IPS-18c (cell line): ENCODE data around the gene ITGA7.
A peak's percentile ranks its signal among the peaks of the same experiment; 100 is the strongest.

ENCODE experiments used
- H3K4me3 ChIP-seq: 2 replicates; pipeline ENCODE4 v1.7.0; 2013; ENCODE audit warnings: low read depth, mild to moderate bottlenecking, low read length, moderate library complexity; ENCODE audit not compliant: insufficient read depth
- H3K9me3 ChIP-seq: one replicate; pipeline ENCODE4 v1.6.1; 2013; ENCODE audit warnings: mild to moderate bottlenecking, low read length, moderate library complexity; ENCODE audit not compliant: control insufficient read depth, insufficient read depth

ITGA7 gene

DNA sequence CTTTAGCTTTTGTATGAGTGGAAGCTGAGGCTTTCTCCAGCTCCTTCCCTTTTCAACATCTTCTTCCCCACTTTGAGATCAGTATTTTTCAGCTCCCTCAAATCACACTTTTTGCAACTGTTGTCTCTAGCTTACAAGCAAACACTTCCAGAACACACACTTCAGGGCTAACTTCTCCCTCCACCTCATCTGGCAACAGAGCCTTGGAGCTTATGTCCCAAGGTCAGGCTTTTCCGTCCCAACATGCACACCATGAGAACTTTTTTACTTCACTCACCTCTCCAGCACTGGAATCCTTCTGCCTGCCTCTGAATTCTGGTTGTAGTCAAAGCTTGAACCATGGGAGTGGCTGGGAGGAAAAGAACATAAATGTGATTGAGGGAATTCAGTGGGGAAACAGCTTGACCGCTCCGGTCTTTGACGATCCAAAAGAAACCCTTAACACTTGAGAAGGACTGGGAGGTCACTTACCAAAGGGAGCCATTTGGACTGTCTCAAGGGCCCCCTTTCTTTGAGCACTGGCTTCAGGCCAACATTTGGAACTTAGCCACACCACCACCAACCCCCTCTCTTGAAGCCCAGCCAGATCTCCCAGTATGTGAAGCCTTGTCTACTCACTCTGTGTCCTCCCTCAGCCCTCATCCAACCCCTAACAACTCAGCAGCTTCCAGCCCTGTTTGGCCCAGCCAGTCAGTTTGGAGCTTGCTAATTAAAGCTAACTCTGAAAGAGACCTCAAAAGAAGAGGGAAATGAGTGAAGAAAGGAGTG lies 4.3 kb upstream of the ITGA7 start:
- Histone ChIP-seq H3K4me3 (no peak overlapping the region), H3K9me3 (no peaks in the 10 kb centered on the region)

DNA sequence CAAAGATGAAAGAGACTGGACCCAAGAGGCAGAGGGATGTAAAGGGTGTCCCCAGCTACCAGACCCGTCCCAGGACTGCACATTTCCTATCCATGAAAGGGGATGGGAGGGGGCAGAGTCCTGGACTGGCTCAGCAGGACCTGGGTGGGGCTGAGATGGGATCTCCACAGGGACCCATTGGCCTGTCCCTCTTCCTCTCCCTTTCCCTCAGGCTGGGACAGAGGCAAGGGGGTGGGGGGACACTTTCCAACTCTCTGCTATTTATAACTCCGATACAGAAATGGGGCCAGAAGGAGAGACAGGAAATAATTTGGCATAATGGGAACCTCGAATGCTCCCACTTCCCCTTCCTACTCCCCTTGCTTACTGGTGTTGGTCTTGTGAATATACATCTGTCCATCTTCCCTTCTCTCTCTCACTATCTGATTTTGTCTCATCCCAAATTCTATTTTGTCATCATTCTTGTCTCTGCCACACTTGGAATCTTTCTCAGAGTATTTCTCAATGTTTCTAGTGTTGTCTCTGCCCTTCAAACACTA lies 1.1 kb upstream of the ITGA7 start:
- no peaks in the 10 kb centered on the region for H3K9me3 ChIP-seq
- peak overlapping the region; percentile 68 for H3K4me3 ChIP-seq

DNA sequence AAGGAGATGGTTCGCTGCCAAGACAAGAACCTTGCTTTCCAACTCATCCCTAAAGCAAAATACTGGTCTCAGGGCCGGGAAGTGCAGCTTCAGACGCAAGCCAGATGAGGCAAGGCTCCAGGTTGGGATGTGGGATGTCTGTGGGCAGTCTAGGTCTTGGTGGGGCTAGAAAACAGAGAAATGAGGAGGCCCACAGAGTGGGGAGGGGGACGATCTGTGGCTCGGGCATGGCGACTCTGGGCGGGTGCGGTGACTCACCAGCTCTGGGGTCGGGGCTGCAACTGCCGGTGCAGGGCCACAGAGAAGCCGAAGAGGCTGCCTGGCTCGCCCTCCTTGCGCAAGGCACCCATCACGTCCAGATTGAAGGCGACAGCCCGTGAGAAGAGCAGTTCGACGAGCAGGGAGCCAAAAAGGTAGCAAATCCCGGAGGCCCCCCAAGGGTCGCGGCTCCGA lies 459 bp downstream of the ITGA7 start:
- Histone ChIP-seq H3K4me3 (peak overlapping the region; percentile 68), H3K9me3 (no peaks in the 10 kb centered on the region)

DNA sequence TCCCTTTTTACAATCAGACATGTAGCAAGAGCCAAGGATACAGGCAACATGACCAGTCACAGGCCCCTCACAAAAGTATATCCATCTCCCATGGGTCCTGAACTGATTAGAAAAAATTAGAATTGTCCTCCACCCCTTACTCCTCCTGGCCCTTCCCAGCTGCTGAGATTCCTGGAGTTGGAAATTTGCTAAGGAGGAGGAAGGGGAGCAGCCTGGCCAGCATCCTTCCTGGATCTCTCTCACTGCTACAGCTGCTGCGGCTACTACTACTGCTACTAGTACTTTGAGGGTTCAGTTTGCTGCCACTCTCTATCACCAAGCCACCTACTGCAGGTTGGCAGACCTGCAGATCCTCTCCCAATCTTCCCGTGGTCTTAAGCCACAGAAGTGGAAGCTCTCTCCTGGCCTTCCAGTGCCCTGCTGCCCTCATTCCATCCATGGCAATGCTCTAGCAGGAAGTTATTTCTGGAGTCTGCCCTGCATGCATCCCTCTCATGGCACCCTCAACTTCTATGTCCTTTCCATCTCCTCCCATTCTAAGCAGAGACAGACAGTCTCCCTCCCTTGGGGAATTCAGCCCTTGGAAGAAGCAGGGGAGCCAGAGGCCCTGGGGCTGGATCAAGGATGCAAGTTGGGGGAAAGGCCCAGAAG lies 1.0 kb downstream of the ITGA7 start:
- Histone ChIP-seq H3K4me3 (peak overlapping the region; percentile 68), H3K9me3 (no peaks in the 10 kb centered on the region)

DNA sequence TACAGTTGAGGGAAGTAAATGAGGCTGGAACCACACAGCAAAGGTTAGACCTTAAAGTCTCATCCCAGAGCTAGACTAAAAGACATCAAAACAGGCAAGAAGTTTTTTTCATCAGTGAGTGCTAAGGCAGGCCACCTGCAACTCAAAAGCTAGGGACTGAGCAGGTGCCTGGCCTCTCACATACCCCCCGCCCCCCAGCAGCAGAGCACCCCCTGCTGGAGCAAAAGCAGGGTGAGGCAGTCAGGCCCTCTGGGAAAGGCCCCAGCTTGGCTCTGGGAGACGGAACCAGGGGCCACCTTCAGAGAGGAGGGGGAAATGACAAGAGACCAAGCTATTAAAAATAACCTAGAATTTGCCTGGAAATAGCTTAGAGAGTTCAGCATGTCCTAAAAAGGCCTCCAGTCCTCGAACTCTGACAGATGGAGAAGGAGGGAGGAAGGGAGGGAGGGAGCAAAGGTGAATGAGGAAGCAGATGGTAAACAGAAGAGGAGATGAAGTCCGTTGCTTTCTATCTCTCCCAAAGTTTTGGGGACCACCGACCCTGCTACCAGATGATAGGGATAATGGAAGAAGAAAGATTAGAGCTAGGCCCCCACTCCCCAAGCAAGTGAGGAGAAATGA lies 1.8 kb downstream of the ITGA7 start:
- H3K4me3 ChIP-seq, result 0 out of 2 replicates have a peak overlapping the region, but pooled peaks have one; percentile 22
- no peaks in the 10 kb centered on the region for H3K9me3 ChIP-seq

DNA sequence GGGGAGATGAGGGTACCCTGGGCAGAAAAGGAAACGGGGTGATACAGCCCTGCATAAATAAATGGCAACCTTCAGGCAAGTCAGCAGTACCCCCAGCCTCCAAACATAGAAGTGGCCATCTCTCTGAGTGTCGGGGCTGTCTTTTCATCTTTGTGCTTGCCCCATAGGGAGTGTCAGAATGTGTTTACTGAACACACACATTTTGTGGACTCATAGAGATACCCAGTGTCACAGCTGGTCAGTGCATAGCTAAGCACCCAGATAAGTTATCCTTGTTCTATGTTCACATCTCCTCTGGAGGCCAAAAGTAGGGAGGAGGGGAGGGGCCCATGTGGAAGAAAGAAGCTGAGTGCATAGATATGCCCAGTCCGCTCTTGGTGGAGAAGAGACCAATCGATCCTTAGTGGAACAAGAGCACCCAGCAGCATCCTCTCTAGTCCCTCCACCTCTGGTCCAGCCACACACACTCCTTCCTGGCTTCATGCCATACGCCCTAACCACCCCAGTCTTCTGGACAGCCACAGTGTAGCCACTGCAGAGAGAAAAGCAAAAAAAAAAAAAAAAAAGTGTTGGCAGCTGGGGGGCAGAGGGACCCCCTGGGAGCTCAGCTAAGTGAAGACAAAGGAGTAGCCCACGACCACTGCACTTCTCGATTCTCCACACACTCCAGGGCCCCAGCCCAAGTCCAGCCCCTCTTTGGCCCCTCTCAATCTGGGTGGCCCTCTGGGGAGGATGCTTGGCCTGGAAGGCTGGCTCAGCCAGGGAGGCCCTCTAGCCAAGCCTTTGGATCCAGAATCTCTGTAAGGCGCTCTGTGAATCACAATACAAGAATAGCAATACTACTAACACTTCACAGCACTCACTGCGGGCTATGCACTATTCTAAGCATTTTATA lies 2.6 kb downstream of the ITGA7 start:
- no peaks in the 10 kb centered on the region for H3K9me3 ChIP-seq
- H3K4me3 ChIP-seq, result no peak overlapping the region

DNA sequence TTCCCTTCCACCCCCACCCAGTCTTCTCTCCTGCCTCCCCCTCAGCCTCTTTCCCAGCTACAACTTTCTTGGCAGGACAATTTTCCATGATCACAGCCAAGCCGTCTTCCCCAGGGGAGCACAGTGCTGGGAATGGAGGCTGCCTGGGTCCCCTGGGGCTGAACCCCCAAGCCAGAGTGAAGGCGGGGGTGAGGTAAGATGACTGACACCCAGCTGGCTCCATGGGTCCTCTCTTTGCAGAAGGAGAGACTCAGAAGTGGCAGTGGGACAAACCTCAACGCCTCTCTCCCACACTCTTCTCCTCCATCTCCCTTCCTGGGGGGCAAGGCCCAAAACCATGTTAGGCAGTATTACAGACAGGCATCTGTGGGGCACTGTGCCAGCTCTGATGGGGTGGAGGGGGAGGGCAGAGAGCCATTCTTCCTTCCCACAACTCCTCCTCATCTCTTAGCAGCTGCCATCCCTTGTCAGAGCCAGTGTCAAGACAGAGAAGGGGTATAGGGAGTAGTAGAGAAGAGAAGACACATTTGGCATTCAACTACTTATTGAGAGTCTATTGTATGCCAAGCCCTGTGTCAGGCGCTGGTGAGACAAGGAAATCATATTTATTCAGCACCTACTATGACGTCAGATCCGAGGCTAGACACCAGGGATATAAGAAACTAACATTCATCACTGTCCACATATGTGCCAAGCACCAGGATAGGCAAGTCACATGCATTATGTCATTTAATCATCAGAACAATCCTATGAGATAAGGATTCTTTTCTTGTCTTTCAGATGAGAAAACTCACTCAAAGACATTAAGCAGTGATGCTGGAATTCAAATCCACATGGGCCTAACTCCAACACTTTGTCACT lies 3.6 kb downstream of the ITGA7 start:
- H3K4me3 ChIP-seq, result no peak overlapping the region
- H3K9me3 ChIP-seq, result no peaks in the 10 kb centered on the region

DNA sequence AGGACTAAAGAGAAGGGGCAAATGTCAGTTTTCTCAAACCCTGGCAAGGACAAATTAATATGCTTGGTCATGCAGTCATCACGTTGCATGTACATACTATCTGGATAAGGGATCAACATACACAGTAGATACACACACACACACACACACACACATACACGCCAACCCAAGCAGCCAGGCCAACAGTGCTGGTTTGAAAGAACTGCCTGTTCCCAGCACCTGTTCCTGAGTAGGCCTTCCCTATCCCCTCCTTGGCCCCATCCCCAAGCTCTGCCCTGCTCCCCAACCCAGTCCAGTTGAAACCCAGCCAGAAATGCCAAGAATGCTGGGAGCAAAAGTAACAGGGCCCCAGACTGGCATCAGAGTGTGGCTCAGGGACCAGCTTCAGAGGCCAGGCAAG lies 4.4 kb downstream of the ITGA7 start:
- no peaks in the 10 kb centered on the region for H3K9me3 ChIP-seq
- H3K4me3 ChIP-seq, result no peak overlapping the region

DNA sequence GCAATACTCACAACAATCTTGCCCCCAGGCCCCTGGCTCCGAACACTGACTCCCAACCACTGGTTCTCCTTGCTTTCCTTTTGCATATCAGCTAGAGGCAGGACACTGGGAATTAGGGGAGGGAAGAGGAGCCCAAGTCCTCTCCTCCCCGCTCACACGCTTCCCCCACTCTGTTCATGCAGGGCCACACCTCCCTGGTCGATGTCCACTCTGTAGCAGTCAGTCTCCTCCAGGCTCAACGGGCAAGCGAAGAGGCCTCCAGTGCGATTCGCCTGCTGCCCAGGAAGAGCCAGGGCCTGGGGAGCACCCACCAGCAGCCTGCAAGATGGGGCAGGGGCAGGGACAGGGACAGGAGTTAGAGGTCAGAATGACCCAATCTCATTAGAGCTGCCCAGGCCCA lies 4.8 kb downstream of the ITGA7 start:
- Histone ChIP-seq H3K4me3 (no peak overlapping the region), H3K9me3 (no peaks in the 10 kb centered on the region)

DNA sequence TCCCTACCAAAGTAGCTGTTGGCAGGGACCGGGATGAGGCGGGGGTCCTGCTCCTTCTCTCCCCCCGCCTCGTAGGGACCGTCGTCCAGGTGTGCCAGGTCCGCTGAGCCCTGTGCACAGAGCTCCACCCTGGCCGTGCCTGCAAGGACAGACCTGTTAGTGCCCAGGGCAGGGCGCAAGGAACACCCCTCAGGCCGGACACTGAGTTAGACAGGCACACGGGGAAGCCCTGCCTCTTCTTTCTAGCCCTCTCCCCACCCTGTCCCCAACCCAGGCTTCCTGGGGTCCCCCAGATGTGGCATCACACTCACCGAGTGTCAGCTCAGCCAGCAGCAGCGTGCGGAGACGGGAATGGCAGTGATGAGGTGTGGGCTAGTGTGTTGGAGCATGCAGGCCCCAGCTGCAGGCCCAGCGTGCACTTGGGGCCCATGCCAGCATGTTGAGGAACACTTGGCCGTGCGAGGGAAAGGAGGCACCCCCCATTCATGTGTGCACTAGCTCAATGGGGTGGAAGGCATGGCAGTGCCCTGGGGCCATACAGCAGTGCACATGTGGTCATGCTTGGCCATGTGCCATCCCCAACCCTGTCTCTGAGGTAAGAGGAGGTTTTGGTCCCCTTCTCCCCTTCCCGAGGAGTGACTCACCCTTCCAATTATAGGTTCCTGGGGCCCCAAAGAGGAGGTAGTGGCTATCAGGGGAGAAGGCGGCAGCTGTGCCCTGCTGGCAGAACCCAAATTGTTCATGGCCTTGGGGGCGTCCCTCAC lies 7.3 kb downstream of the ITGA7 start:
- Histone ChIP-seq H3K4me3 (no peak overlapping the region), H3K9me3 (no peaks in the 10 kb centered on the region)

DNA sequence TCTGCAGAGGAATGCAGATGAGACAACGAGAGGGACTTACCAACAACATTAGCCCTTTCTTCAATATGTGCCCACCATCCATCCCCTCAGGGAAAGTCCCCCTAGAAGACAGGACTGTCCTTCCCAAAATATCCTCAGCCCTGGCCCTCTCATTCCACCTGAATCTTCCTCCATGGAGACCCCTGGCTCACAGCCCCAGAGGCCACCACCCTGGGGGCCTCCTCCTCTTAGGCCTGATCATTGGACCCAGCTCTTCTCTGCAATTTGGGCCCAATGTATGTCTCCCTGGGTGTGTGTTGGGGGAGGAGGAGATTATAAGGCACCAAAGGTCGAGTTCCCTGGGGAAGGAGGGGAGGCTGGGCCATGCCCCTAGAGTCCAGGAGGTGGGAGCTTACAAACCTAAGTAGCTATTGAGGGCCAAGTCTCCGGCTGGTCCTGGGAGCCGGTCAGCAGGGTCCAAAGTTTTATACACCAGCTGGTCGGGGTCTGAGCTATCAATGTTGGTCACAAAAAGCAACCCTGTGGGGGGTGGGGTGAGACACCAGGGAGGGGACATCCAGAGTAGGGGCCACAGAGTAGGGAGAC lies 8.1 kb downstream of the ITGA7 start:
- Histone ChIP-seq H3K9me3 (no peaks in the 10 kb centered on the region), H3K4me3 (no peak overlapping the region)

DNA sequence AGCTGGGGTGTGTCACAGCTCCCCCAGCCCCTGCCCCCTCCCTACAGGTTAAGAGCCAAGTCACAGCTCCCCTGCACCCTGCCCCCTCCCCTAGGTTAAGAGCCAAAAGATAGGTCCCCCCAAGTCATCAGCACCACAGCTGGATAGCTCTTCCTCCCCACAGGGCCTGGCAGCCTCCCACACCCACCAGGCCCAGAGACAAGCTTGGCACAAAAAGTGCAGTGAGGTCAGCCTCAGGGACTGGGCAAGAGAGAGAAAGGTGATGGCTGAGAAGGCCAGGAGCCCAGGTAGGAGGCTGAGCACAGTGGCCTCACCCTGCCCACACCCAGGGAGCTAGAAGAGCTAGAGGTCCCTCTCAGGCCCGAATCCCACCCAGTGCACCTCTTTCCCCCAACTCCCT lies 8.7 kb downstream of the ITGA7 start:
- no peaks in the 10 kb centered on the region for H3K9me3 ChIP-seq
- H3K4me3 ChIP-seq, result no peak overlapping the region

DNA sequence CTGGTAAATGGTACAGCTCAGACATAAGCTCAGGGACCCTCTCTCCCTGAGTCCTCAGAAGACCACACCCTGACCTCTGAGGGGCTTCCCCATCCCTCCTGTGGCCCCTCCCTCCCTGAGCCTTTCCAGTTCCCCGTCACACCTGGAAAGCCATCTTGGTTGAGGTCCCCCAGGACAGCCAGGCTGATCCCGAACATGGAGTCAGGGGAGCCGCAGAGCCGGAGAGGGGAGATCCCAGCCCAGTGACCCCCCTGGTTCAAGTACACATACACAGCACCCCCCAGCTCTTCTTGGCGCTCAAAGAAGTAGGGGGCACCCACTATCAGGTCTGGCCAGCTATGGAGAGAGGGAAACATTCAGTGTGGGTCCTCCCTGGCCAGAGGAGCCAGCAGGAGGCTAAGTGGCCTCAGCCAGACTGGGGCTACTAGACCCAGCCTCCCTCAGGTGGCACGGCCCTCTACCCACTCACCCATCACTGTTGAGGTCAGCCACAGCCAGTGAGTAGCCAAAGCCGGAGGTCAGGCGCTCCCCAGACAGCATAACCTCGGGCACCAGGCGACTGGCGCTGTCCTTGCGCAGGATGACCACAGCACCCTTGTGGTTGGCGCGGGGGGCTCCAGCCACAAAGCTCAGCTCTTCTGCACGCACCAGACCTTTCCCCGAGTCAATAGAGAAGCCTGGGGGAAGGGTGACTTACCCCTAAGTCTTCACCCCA lies 9.3 kb downstream of the ITGA7 start:
- Histone ChIP-seq H3K4me3 (no peak overlapping the region), H3K9me3 (no peaks in the 10 kb centered on the region)

DNA sequence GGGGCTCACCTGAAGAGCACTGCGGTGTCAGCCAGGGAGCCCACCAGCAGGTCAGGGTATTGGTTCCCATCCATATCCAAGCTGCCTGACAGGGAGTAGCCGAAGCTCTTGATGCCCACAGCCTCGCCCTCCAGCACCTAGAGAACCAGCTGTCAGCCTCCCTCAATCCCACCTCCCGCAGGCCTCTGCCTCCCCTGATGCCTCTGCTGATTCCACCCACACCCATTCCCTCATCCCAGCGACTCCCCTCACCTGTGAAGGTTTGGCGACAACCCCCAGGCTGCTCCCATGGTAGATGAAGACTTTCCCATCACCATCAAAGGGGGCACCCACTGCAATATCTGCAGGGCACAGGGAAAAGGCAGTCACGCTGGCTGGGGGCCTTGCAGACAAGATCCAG lies 10.0 kb downstream of the ITGA7 start:
- H3K9me3 ChIP-seq, result no peaks in the 10 kb centered on the region
- no peak overlapping the region for H3K4me3 ChIP-seq
